ENCODE measurements around the gene TTLL3. TPM values are rescaled to one million over a fixed set of nuclear protein-coding genes. Genes with fewer than 3 reads are reported as not detected.

The TTLL3 gene
- total RNA-seq, 2 experiments from 2014 or later = 50.8 to 59.0 TPM

DNA sequence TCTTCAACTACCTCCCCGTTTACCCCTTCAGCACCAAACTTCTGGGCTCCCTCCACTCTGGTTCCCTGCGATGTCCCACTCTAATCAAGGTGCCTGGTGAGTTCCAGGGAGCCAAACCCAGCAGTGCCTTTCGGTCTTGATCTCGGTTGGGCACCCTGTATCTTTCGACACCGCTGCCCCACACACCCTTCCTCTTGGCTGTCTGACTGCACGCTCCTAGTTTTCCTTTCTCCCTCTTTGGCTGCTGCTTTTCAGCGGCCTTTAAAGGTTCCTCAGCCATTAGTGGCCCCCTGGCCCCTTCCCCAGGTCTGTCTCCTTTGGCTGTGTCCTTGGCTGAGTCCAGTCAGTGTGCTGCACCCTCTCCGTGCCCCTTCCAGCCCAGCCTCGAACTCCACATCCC, 784 bp downstream of the TTLL3 start:
- peak overlapping the region; percentile 4 for H3K27ac Mint-ChIP-seq
- peak overlapping the region; percentile 86 for H3K4me3 Mint-ChIP-seq
- ChIA-PET CTCF (interaction anchor here (1.8 kb wide), 1 partner anchor 135 kb away, joined by 6 read pairs; no protein-coding TSS in a partner anchor), POLR2A (interaction anchor here (0.6 kb wide), 1 partner anchor 355 kb away, joined by 3 read pairs; no protein-coding TSS in a partner anchor)
- no peaks in the 10 kb centered on the region for H3K9me3 Mint-ChIP-seq
- no peaks in the 10 kb centered on the region for H3K27me3 Mint-ChIP-seq
- peaks cover 51% of the 10 kb centered on the region for H3K4me1 Mint-ChIP-seq
- H3K36me3 Mint-ChIP-seq (ENCODE audit: low read depth) = peaks cover 49% of the 10 kb centered on the region
- no peak for DNase-seq

DNA sequence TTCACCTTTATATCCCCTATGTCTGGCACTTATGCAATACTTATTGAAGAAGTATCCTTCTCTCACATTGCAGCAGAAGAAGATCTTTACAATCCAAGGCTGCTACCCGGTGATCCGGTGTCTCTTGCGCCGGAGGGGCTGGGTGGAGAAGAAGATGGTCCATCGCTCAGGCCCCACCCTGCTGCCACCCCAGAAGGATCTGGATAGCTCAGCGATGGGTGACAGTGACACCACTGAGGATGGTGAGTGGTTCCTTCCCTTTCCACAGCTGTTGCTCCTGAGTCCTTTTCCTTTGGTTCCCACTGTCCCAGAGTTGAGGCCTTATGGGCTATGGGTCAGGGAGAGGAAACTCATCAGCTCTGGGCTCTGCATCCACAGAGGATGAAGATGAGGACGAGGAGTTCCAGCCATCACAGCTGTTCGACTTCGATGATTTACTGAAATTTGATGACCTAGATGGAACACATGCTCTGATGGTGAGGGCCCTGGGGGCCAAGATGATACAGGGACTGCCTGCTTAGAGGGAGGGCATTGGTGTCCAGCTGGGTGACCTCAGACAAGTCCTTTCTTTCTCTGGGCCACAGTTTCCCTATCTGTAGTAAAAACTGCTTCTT, 2.9 kb downstream of the TTLL3 start:
- Mint-ChIP-seq H3K4me3 (no peak overlapping the region), H3K36me3 (ENCODE audit: low read depth) (peaks cover 33% of the 10 kb centered on the region), H3K9me3 (no peaks in the 10 kb centered on the region), H3K27me3 (no peaks in the 10 kb centered on the region), H3K4me1 (peaks cover 34% of the 10 kb centered on the region), H3K27ac (no peak overlapping the region)
- ChIA-PET CTCF (no interaction called here), POLR2A (interaction anchor here (1.1 to 1.8 kb wide), 7 partner anchors 9 to 174 kb away, joined by 3 to 4 read pairs (median 3); partner anchors contain the start of genes ARPC4, EMC3 and IL17RE)
- no peak for DNase-seq

DNA sequence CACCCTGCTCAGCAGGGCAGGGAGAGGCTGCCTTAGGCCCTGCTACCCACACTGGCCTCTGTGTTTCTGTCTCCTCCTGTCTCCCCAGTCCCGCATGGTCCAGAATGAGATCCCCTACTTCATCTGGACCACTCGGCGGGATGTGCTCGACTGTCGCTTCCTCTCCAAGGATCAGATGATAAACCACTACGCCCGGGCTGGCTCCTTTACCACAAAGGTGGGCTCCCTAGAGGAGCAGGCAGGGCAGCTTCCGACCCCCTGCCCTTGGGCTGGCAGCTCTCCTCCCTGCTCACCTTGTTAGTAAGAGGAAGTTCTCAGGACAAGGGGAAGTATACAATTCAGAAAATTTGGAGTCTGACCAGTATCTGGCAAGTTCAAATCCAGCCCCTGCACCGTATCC, 5.9 kb downstream of the TTLL3 start:
- Mint-ChIP-seq H3K27ac (no peak overlapping the region), H3K36me3 (ENCODE audit: low read depth) (peaks cover 25% of the 10 kb centered on the region)

DNA sequence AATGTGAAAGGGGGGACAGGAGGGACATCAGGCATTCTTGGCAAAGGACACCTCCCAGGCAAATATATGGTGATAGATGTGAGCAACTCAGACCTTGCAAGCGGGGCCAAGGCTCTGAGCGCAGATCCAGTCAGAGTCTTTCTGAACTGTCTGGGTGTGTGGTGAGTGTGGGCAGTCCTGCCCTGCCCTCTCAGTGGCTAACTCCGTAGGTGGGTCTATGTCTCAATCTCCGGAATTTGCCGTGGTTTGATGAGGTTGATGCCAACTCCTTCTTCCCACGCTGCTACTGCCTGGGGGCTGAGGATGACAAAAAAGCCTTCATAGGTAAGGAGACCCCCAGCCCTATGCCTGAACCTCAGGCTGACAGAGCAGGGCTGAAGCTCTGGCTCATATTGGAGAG, 7.4 kb downstream of the TTLL3 start:
- Mint-ChIP-seq H3K27ac (no peak overlapping the region), H3K4me1 (no peaks in the 10 kb centered on the region), H3K9me3 (no peaks in the 10 kb centered on the region), H3K27me3 (no peaks in the 10 kb centered on the region), H3K36me3 (ENCODE audit: low read depth) (peaks cover 18% of the 10 kb centered on the region), H3K4me3 (no peak overlapping the region)
- CTCF ChIA-PET = no interaction called here
- DNase-seq = no peak
- POLR2A ChIA-PET = interaction anchor here (0.9 to 2.0 kb wide), 3 partner anchors 9 to 25 kb away, joined by 3 to 5 read pairs (median 3); partner anchors contain the start of gene ARPC4

More for the DNA sequence above, 5.9 kb downstream of the TTLL3 start:
- Mint-ChIP-seq H3K4me3 (no peak overlapping the region), H3K9me3 (no peaks in the 10 kb centered on the region), H3K27me3 (no peaks in the 10 kb centered on the region), H3K4me1 (peaks cover 8% of the 10 kb centered on the region)
- no peak for DNase-seq
- POLR2A ChIA-PET = interaction anchor here (1.6 kb wide), 1 partner anchor 10 kb away, joined by 4 read pairs; no protein-coding TSS in a partner anchor
- CTCF ChIA-PET = no interaction called here

DNA sequence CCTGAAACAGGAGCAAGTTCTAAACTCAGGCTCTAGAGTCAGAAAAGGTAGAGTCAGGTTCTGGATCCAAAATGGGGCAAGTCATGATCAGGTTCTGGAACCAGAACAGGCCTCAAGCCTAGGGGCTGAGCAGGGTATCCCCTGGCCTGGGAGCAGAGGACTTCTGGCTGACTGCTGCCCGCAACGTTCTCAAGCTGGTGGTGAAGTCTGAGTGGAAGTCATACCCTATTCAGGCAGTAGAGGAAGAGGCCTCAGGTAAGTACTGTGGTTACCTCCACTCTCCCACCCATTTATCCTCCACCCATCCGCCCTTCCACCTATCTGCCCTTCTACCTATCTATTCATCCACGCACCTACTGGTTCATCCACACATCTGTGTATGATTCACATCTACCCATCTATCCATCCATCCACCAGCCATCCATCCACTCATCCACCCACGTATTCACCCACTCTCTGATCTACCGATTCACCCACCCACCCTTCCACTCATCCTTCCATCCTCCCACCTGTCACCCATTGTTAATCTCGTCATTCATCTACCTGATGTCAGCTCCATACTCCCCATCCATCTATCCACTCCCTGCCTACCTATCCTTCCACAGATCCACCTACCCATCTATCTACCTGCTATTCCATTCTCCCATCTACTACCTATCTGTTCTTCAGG, 8.7 kb downstream of the TTLL3 start:
- POLR2A ChIA-PET = interaction anchor here (2.0 kb wide), 1 partner anchor 14 kb away, joined by 5 read pairs; no protein-coding TSS in a partner anchor
- no peak overlapping the region for H3K4me3 Mint-ChIP-seq

DNA sequence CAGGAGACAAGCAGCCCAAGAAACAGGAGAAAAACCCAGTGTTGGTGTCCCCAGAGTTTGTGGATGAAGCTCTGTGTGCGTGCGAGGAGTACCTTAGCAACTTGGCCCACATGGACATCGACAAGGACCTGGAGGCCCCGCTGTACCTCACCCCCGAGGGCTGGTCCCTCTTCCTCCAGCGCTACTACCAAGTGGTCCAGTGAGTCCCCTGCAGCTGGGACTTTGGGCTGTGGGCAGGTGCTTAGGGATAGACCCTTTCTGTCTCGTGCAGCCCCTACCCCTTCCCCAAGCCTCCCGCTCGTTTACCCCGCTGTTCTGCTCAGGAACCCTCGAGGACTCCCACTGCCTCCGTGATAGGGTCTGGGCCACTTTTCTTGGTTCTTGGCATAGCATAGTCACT, 10.5 kb downstream of the TTLL3 start:
- Mint-ChIP-seq H3K27me3 (no peaks in the 10 kb centered on the region), H3K4me1 (no peaks in the 10 kb centered on the region), H3K27ac (no peak overlapping the region), H3K9me3 (no peaks in the 10 kb centered on the region), H3K4me3 (no peak overlapping the region), H3K36me3 (ENCODE audit: low read depth) (peaks cover 10% of the 10 kb centered on the region)
- ChIA-PET POLR2A (no interaction called here), CTCF (no interaction called here)
- no peak for DNase-seq

More for the DNA sequence above, 8.7 kb downstream of the TTLL3 start:
- CTCF ChIA-PET = no interaction called here
- Mint-ChIP-seq H3K27ac (no peak overlapping the region), H3K9me3 (no peaks in the 10 kb centered on the region), H3K36me3 (ENCODE audit: low read depth) (peaks cover 9% of the 10 kb centered on the region), H3K4me1 (no peaks in the 10 kb centered on the region), H3K27me3 (no peaks in the 10 kb centered on the region)
- no peak for DNase-seq

DNA sequence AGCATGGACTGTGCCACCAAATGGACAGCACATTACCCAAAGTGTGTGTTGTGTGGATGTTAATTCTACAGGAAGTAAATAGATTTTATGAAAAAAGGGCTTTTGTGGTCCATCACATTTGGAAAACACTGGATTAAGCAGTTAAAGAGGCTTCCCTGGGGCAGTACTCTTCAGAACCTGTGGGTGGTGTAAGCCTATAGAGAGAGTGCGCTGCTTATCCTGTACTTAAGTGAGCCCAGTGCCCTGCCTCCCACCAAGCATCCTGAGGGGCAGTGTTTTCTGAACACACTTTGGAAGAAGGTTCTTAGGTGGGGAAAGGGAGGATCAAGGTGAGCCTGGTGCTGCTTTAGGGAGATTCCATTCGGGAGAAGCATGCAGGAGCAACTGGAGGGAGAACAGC, 10.9 kb downstream of the TTLL3 start:
- H3K27me3 Mint-ChIP-seq = no peaks in the 10 kb centered on the region

DNA sequence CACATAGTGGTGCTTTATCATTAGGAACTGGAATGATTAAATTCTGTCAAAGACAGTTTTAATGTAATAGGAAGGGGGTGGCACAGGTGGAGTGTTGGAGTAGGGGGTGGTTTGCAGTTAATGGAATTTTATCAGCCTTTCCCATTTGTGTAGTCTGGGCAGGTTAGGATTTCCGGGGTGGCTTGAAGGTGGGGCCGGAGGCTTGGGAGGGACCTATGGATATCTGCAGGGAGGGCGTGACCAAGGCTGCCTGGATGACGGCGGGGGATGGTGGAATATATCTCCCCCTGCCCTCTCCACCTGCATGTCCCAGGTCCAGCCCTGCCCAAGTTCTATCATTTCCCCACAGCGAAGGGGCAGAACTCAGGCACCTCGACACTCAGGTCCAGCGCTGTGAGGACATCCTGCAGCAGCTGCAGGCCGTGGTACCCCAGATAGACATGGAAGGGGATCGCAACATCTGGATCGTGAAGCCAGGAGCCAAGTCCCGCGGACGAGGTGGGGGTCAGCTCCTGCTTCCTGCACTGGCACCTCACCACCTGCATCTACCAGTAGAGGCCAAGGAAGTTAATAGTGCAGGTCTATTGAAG, 15.5 kb downstream of the TTLL3 start:
- Mint-ChIP-seq H3K27me3 (no peaks in the 10 kb centered on the region), H3K4me1 (peaks cover 3% of the 10 kb centered on the region), H3K36me3 (ENCODE audit: low read depth) (peaks cover 25% of the 10 kb centered on the region), H3K9me3 (no peaks in the 10 kb centered on the region), H3K4me3 (no peak overlapping the region), H3K27ac (no peak overlapping the region)
- POLR2A ChIA-PET = interaction anchor here (0.8 to 1.1 kb wide), 2 partner anchors 10 to 17 kb away, joined by 3 to 4 read pairs; no protein-coding TSS in a partner anchor
- CTCF ChIA-PET = interaction anchor here (0.7 kb wide), 1 partner anchor 100 kb away, joined by 4 read pairs; no protein-coding TSS in a partner anchor
- DNase-seq = no peak

More for the DNA sequence above, 10.9 kb downstream of the TTLL3 start:
- Mint-ChIP-seq H3K4me1 (no peaks in the 10 kb centered on the region), H3K27ac (no peak overlapping the region), H3K9me3 (no peaks in the 10 kb centered on the region), H3K36me3 (ENCODE audit: low read depth) (peaks cover 10% of the 10 kb centered on the region), H3K4me3 (no peak overlapping the region)
- no peak for DNase-seq
- ChIA-PET CTCF (interaction anchor here (0.8 to 1.2 kb wide), 2 partner anchors 112 to 126 kb away, joined by 3 to 4 read pairs; no protein-coding TSS in a partner anchor), POLR2A (no interaction called here)

DNA sequence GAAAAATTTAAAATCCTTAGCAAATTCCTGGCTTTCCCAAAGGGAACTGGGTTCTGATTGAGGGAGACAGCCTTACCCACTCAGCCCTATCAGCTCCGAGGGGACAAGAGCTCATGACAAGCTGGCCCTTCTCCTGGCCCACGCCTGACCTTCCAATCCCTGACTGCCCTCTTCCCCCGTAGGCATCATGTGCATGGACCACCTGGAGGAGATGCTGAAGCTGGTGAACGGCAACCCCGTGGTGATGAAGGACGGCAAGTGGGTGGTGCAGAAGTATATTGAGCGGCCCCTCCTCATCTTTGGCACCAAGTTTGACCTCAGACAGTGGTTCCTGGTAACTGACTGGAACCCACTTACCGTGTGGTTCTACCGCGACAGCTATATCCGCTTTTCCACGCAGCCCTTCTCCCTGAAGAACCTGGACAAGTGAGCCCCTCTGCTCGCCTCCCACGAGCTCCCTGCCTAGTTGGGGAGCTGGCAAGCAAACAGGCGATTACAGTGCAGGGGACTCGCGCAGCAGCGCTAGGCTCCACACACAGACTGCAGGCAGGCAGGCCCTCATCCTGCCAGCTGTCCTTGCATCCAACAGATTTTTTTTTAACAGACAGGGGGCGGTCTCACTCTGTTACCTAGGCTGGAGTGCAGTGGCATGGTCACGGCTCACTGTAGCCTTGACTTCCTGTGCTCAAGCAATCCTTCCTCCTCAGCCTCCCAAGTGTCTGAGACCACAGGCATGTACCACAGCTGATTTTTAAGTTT, 16.9 kb downstream of the TTLL3 start:
- peak; percentile 35 for DNase-seq
- POLR2A ChIA-PET = interaction anchor here (1.1 kb wide), 1 partner anchor 96 kb away, joined by 4 read pairs; the partner anchor contains the start of gene BRPF1
- Mint-ChIP-seq H3K36me3 (ENCODE audit: low read depth) (peaks cover 28% of the 10 kb centered on the region), H3K27ac (no peak overlapping the region), H3K4me1 (peaks cover 3% of the 10 kb centered on the region), H3K27me3 (no peaks in the 10 kb centered on the region), H3K9me3 (no peaks in the 10 kb centered on the region), H3K4me3 (no peak overlapping the region)
- CTCF ChIA-PET = interaction anchor here (0.5 to 2.8 kb wide), 13 partner anchors 12 to 462 kb away, joined by 3 to 14 read pairs (median 3); partner anchors contain the start of genes CRELD1, PRRT3 and RPUSD3

DNA sequence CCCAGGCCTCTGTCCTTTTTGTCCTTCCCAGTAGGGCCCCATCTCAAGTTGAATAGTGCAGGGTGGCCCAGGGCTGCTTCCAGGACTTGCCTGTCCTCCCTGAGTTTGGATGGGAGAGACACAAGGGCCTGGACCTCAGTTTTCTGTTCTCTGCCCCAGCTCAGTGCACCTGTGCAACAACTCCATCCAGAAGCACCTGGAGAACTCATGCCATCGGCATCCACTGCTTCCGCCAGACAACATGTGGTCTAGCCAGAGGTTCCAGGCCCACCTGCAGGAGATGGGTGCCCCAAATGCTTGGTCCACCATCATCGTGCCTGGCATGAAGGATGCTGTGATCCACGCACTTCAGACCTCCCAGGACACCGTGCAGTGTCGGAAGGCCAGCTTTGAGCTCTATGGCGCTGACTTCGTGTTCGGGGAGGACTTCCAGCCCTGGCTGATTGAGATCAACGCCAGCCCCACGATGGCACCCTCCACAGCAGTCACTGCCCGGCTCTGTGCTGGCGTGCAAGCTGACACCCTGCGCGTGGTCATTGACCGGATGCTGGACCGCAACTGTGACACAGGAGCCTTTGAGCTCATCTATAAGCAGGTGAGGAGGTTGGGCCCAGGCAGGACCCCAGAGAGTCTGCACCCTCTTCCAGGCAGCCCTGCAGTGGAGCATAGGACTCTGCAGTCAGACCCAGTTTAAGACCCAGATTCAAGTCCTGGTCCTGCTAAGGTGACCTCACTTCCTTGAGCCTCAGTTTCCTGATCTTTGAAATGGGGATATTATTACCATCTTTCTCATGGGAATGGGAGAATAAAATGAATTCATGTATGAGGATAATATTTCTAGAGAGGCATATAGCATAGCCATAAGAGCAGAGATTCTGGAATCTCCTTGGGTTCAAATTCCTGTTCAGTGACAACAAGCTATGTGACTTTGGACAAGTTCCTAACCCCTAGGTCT, 19.0 kb downstream of the TTLL3 start:
- Mint-ChIP-seq H3K27me3 (no peaks in the 10 kb centered on the region), H3K27ac (no peak overlapping the region), H3K36me3 (ENCODE audit: low read depth) (peaks cover 31% of the 10 kb centered on the region), H3K9me3 (no peaks in the 10 kb centered on the region), H3K4me3 (no peak overlapping the region), H3K4me1 (peaks cover 3% of the 10 kb centered on the region)
- CTCF ChIA-PET = interaction anchor here (1.6 to 3.6 kb wide), 3 partner anchors 103 to 117 kb away, joined by 5 to 14 read pairs (median 12); no protein-coding TSS in a partner anchor
- no peak for DNase-seq
- POLR2A ChIA-PET = interaction anchor here (1.2 kb wide), 1 partner anchor 10 kb away, joined by 3 read pairs; no protein-coding TSS in a partner anchor

DNA sequence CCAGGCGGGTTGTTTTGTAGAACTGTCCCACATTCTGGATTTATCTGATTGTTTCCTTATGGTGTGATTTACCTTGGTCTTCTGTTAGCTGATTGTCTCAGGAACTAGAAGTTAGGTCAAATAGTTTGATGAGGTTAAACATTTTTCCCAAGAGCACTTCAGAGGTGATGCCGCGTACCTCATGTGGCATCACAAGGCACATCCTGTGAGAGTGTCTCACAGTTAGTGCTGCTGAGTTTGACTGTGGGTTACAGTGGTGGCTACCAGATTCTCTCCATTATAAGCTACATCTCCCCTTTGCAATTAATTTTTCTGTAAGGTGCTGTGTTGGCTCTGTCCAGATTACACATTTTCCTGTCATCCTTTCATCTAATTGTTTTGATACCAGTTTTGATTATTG, 21.2 kb downstream of the TTLL3 start:
- DNase-seq = no peak
- Mint-ChIP-seq H3K4me3 (no peak overlapping the region), H3K4me1 (peaks cover 3% of the 10 kb centered on the region), H3K9me3 (no peaks in the 10 kb centered on the region), H3K27ac (no peak overlapping the region), H3K27me3 (no peaks in the 10 kb centered on the region), H3K36me3 (ENCODE audit: low read depth) (peaks cover 48% of the 10 kb centered on the region)
- POLR2A ChIA-PET = interaction anchor here (1.0 to 1.3 kb wide), 2 partner anchors 9 to 39 kb away, joined by 3 read pairs; partner anchors contain the start of gene ARPC4
- CTCF ChIA-PET = interaction anchor here (0.5 to 3.6 kb wide), 6 partner anchors 9 to 115 kb away, joined by 3 to 12 read pairs (median 4); partner anchors contain the start of gene CRELD1

All from activated CD4-positive, alpha-beta memory T cell treated with anti-CD3 and anti-CD28 coated beads, Interleukin-2, amount 10 ng/mL, durations not matched to agents 7 days and 5 days (primary cell).